Stimulated activated CD4-positive, alpha-beta T cell treated with anti-CD3 and anti-CD28 coated beads, Interleukin-4, amount 100 ng/mL, for 24 hours (primary cell): ENCODE measurements around the gene M6PR.

Experiments
- DNase-seq: peaks from one replicate; pipeline ENCODE4 v3.0.0-alpha.2; 2020

The M6PR gene

DNA sequence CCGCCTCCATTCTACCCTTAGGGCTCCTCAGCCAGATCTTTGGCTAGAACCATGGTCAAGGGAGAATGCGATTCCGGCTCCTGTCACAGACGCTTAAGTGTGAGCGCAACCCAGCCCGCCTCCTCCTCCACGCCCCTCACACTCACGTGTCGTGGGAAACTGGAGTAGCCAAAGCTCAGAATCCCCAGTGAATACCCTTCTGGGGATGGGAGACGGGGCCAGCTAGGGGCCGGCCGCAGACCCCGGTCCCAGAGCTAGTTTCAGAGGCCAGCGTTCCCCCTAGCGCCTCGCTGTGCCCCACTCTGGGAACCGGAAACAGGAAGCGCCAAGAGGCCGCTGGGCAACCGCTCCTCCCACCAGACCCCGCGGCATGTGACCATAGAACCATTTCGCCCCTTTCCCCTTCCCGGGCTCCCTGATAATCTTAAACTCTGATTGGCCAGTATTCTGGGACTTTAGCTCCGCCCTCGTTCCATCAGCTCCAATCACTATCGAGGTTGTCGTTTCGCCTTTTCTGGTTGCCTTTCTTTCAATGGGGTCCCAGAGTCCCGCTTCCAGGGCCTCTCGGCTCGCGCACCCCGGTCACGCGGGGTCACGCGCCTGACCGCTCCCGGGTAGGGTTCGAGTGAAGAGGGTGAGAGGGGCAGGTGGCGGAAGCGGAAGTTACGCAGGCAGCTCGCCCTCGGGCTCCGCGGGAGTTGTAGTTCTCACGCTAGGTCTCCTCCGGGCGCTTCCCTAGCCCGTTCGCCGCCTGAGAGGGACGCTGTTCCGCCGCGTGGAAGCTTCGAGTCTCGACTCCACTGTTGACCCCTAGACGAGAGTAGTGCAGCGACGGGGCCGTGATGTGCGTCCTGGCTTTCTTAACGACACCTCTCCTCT is at the start of gene M6PR:
Gene M6PR (minus strand): TSS at position 304 of the 879 bp plus-strand sequence. CDS start 3,241 bp downstream, outside the sequence.
- peak; percentile 92 for DNase-seq

DNA sequence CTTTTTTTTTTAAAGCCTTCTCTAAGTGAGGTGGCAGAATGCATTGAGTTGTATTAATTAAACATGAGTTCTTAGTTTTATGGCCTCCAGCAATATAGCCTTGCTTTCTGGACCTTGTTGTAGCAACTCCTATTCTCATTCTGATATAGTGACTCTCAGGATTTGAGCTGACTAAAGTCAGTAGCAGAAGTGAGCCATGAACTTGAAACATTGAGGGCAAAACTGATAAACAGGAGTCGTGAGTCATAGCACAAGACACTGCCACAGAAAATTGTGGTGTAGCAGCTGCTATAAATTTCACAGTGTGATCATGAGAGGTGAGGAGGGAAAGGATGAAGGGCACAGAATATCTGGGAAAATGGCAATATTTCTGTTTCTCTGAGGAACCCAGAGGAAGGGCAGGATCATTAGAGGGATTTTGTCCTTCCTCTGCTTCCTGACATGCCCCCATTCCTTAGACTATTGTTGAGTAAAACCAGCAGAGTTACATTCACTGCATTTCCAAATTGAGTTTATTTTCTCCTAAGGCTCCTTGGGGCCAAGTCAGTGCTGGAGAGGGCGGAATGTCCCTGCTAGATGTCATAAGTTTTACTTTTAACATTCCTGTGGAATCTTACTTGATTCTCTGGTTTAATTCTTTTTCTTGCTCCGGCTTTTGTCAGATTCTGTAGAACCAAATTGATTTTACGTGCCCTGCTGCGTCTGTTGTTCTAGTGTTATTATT is 47.4 kb upstream of the M6PR start:
- DNase-seq = peak; percentile 55

DNA sequence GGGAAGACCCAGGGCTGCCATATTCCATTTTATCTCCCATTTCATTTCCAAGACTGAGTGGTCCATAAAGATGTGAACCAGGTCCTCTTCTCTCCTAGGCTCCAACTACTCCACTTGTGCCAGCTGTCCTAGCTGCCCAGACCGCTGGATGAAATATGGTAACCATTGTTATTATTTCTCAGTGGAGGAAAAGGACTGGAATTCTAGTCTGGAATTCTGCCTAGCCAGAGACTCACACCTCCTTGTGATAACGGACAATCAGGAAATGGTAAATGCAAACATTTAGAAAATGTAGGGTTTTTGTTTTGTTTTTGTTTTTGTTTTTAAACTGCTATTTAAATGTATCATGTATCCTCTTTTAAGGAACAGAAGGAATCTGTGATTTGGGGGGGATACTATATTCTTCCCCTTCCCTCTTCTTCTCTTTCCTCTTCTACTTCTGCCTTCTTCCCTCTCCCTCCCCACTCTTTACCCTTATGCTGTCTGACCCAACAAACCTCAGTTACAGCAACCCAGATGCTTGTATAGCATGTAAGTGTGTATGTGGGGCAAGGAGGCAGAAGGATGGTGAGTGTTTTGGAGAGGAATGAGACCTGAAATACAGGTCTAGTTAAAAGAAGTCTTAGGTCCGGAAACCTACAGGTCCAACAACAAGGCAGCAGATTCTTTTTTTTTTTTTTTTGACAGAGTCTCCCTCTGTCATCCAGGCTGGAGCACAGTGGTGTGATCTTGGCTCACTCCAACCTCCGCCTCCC is 45.8 kb upstream of the M6PR start:
- no peak for DNase-seq

DNA sequence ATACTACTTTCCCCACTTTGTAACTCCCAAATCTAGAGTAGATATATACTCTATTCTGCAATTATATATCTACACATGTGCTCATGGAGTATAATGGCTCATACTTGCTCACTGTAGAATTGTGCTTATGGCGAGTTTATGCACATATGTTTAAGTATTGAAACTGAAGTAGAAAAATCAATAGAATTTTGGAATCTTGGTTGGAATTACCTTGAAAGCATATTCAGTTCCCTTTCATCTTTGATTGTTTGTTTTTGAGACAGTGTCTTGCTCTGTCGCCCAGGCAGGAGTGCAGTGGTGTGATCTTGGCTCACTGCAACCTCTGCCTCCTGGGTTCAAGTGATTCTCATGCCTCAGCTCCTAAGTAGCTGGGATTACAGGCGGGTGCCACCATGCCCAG is 44.4 kb upstream of the M6PR start:
- DNase-seq = no peak

DNA sequence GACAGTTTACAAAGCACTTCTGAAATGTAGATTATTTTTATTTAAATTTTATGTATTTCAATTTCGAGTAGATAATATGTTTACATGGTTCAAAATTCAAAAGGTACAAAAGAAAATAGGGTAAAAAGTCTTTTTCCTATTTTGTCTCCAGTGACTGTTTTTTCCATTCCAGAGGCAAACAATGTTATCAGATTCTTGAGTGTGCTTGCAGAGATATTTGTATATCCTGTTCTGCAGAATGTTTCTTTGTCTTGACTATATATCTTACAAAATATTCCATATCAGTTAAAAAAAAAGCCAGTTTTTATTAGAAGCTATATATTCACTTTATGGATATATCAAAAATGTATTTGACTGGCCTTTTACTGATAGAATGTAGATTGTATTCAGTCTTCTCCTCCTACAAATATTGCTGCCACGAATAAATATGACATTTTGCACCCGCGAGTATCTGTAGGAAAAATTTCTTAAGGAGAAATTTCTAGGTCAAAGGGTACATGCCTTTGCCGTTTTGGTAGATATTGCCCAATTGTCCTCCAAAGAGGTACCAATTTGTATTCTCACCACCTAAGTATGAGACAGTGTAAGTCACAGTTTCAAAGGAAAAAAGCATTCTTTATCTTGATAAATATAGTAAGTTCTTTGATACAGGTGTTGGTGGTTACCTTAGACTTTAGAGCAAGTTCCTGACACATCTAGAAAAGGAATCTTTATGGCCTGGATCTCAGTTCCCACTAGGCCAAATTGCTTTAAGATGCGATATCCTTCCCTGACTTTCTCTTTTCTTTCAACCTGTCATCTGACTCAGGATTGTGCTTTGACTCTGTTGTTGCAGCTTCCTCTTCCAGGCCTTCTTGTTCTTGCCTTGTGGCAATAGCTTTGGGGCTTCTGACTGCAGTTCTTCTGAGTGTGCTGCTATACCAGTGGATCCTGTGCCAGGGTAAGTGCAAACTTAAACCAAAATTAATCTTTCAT is 42.2 kb upstream of the M6PR start:
- peak; percentile 22 for DNase-seq

DNA sequence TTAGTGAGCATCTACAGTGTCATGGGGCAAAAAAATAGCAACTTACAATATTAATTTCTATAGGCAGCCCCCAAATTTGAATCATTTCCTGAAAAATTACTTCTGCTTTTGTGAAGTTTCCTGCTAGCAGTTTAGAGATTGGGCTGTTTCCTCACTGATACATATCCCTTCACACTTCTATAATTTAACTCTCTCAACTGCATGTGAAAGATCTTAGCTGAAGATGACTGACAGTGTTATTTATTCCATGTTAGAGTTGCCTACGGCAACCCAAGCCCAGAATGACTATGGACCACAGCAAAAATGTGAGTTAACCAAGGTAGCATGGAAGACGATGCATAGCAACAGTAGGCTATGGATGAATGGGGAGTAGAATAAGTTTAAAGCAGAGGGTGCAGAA is 40.0 kb upstream of the M6PR start, which contains the start of gene KLRG1:
Gene KLRG1 (plus strand): TSS at position 134 of the 400 bp plus-strand sequence. CDS start 90 bp downstream, at position 224.
- peak; percentile 22 for DNase-seq

DNA sequence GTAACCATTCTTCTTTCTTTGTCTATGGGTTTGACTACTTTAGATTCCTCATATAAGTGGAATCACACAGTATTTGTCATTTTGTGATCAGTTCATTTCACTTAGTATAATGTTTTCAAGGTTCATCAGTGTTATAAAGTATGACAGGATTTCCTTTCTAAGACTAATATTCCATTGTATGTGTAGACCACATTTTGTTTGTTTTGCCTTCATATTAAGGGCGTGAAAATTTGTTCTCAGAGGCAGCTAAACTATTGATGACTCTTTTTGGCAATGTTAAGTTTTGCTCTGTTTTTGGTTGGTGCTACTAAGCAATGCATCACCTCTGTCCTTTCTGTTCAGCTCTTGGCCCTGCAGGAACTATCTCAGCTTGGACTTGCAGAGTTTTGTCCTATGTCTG is 38.2 kb upstream of the M6PR start:
- DNase-seq = no peak

DNA sequence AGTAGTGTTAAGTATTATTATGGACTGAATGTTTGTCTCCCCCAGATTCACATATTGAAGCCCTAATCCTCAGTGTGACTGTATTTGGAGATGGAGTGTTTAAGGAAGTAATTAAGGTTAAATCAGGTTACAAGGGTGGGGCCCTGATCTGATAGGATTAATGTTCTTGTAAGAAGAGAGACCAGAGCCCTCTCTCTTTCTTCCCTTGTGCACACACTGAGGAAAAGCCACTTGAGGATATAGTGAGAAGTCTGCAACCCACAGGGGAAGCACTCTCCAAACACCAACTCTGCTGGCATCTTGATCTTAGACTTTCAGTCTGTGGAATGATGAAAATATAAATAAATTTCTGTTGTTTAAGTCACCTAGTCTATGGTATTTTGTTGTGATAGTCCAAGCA is 37.7 kb upstream of the M6PR start:
- DNase-seq = no peak

DNA sequence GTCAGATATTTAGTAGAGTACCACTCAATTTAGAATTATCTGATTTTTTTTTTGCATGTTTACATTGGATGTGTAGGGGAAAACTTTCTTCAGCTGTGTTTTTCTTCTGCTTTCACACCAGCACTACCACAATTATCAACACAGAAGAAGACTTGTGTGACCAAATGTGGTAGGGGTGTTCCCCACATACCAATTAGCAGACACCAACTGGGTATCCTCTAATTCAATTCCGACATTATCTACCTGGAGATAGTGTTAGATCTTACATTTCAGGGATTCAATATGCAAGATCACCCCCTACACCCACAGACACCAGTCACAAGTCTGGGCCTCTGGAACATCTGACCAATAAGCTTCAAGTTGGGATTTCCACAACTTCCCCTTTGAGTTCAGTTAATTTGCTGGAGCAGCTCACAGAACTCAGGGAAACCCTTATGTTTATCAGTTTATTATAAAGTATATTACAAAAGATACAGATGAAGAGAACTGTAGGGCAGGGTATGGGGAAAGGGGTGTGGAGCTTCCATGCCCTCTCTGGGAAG is 35.8 kb upstream of the M6PR start:
- DNase-seq = no peak

DNA sequence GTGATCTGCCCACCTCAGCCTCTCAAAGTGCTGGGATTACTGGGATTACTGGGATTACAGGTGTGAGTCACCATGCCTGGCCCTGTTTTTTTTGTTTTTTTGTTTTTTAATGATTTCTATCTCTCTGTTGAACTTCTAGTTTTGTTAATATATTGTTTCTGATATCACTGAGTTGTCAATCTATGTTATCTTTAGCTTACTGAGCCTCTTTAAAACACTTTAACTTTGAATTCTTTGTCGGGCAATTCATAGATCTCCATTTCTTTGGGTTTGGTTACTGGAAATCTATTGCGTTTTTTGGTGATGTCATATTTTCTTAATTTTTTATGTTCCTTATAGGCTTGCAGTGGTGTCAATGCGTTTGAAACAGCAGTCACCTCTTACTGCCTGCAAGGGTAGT is 30.7 kb upstream of the M6PR start:
- no peak for DNase-seq

DNA sequence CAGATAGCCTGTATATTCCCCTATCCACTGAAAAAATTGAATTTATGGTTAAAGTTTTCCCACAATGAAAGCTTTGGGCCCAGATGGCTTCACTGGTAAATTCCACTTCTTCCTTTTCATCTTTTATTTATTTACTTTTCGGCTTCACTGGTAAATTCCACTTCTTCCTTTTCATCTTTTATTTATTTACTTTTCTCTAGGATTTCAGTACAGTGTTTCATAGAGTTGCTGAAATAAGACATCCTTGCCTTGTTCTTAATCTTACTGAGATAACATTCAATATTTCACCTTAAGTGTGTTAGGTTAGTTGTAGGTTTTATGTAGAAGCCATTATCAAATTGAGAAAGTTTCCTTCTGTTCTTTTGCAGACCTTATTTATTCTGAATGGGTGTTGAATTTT is 21.0 kb upstream of the M6PR start:
- no peak for DNase-seq

DNA sequence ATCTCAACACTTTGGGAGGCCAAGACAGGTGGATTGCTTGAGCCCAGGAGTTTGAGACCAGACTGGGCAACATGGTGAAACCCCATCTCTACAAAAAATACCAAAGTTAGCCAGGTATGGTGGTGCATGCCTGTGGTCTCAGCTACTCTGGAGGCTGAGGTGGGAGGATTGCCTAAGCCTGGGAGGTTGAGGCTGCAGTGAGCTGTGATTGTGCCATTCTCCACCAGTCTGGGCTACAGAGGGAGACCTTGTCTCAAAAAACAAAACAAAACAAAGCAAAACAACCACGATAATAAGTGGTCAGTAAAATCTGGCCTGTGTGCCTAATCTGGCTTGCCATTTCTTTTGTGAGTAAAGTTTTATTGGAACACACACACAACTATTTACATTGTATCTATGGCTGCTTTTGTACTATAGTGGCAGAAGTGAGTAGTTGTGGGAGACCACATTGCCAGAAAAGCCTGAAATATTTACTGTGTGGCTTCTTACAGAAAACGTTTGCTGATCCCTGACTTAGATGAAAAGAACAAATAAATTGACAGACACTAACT is 20.5 kb upstream of the M6PR start:
- DNase-seq = no peak

DNA sequence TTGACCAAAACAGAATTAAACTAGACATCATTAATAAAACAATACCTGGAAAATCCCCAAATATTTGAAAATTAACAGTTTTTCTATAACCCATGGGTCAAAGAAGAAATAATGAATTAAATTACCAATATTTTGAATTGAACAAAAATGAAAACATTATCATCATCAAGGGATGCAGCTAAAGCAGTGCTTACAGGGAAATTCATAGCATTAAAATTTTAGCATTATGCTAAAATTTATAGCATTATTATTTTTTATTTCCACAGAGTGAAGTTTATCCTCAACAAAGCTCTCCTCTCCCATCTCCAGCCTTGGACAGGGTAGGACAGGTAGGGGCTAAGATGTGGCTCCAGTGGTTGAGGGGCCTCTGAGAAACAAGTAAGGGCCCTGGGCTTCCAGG is 19.3 kb upstream of the M6PR start:
- no peak for DNase-seq

DNA sequence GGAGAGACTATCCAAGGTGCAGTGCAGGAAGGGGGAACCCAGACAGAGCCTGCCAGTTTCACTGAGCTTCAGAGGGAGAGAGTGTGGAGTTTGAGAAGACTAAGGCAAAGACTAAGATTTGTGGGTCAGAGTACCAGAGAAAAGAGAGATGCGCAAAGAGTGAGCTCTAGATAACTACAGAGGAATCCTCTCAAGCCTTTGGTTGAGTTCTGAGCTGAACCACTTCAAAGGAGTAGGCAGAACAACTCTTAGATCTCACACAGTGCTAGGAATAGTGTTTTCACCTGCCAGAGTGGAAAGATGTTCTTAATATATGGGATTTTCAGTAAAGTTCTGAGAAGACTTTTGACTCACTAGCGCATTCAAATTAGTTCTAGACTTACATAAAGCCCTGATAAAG is 10.7 kb upstream of the M6PR start:
- DNase-seq = no peak

DNA sequence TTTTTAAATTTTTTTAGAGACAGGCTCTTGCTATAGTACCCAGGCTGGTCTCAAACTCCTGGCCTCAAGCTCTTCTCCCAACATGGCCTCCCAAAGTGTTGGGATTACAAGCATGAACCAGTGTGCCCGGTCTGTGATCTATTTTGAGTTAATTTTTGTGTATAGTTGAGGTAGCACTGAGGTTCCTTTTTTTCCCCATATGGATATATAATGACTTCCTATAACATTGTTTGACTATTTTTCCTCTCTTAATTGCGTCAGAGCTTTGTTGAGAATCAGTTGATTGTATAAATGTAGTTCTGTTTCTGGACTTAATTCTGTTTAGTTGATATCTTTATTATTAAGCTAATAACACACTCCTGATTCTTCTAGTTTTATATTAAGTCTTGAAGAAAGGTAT is 8.6 kb upstream of the M6PR start:
- no peak for DNase-seq

DNA sequence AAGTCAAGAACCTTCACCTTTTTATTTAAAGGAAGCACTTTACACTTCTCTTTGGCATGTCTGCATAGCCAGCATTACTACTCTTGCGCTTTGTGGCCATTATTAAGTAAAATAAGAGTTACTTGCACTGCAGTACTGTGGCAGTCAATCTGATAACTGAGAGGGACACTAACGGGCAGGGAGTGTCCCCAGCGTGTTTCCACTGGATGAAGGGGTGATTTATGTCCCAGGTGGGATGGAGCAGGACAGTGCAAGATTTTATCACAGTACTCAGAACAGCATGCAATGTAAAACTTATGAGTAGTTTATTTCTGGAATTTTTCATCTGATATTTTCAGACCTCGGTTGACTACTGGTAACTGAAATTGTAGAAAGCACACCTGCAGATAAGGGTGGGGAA is 8.1 kb upstream of the M6PR start:
- no peak for DNase-seq

DNA sequence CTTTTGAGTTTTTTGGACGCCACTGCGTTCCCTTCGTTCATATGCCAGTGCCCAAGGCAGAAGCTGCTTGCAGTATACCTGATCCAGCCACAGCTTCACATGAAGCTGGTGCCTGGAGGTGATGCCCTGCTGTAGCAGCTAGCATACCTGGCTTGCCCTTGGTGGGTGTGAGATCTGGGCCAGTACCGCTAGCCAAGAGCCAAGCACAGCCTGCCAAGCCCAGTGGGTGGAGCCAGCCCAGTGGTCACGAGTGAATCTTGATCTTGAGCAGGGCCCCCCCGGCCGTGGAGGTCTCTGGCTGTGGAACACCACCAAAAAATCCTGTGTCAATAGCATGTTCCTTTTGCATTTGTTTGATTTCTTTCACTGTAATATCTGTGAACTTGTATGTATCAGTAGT is 7.3 kb upstream of the M6PR start:
- DNase-seq = no peak

DNA sequence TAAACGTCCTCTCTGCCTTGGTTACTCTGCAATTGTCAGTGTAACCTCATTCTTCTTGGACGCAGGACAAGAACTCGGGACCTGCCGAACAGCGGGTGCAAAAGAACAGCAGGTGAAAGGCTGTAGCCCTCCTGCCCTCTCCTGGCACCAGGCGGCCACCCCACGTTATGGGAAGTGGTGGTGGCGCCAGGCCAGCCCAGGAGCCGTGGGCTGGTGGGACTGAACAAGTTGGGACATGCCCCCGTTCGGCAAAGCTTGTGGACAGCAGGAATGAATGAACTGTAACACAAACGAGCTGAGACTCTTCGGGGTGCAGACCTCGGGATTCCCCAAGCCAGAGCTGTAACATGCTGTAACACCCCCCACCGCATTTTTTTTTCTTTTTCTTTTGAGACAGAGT is 6.6 kb upstream of the M6PR start:
- no peak for DNase-seq

DNA sequence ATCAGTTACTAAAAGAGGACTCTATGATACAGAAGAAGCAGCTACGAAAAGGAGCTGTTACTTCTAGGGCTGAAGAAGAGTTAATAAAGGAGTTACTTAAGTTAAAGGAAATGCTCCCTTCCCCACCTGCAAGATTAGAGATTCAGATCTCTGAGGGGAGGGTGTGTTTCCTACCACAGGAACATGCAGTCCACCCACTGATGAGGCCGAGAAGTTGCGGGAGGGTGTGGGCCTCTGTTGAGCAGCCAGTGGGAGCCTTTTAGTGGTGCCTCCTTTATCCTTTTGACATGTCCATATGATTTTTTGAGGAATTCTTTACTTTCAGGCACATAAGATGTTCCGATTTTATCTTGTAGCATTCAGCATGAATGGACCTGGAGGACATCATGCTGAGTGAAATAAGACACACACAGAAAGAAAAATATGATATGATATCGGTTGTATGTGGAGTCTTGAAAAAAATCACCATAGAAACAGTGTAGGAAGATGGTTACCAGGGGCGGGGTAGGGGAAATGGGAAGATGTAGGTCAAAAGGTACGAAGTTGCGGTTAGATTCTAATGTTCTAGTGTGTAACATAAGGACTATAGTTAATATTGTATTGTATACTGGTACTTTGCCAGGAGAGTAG is 4.4 kb upstream of the M6PR start:
- peak; percentile 62 for DNase-seq

DNA sequence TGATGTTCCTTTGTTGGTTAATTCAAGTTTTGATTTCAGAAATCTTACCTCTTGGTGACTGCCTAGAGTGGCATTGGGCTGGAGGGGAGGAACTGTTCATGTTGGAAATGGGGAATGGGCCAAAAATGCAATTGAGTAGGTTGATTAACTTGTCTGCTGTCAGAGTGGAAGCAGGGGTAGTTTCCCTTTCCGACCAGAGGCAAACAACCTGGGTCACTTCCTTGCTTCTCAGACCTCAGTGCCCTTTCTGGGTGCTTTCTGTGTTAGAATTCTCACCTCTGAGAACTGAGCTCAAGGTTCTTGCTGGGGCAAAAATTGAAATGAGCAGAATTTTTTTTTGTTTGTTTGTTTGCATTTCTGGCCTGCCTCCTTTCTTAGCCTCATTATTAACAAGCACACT is 2.3 kb upstream of the M6PR start:
- DNase-seq = peak; percentile 23
